Fibroblast of lung (primary cell): ENCODE results near the gene ZNF626. TPM values are rescaled to one million over a fixed set of nuclear protein-coding genes. Genes with fewer than 3 reads are reported as not detected.
A peak's percentile ranks its signal among the peaks of the same experiment; 100 is the strongest.

Experiments
- DNase-seq, 2 donors: peaks; one replicate each; pipeline versions ENCODE4 v3.0.0 to v3.0.0-alpha.2; 2010; ENCODE audit warnings: low read depth in 2 of 2
- H2AFZ ChIP-seq: 2 replicates; pipeline ENCODE4 v1.5.1; 2012; ENCODE audit warnings: low read length, control low read depth, inconsistent platforms
- H3K27ac ChIP-seq: 2 replicates; pipeline ENCODE4 v1.5.1; 2011; ENCODE audit warnings: low read length, control low read depth; ENCODE audit not compliant: insufficient read depth
- H3K27me3 ChIP-seq: 2 replicates; pipeline ENCODE4 v1.5.1; 2011; ENCODE audit warnings: mild to moderate bottlenecking, low read length; ENCODE audit not compliant: control insufficient read depth, insufficient read depth
- H3K36me3 ChIP-seq: 2 replicates; pipeline ENCODE4 v1.5.1; 2011; ENCODE audit warnings: low read length; ENCODE audit not compliant: control insufficient read depth, insufficient read depth
- H3K4me1 ChIP-seq: 2 replicates; pipeline ENCODE4 v1.5.1; 2011; ENCODE audit warnings: low read length; ENCODE audit not compliant: control insufficient read depth, insufficient read depth; ENCODE audit errors: extremely low read depth
- H3K4me2 ChIP-seq: 2 replicates; pipeline ENCODE4 v1.5.1; 2011; ENCODE audit warnings: low read length, control low read depth; ENCODE audit not compliant: insufficient read depth; ENCODE audit errors: extremely low read depth
- H3K4me3 ChIP-seq, 4 experiments: fragments of 200-600 bp in 1 of 4; sonication (generic) in 1 of 4; replicated peaks in 1 of 4; 2 replicates each; pipeline ENCODE4 v1.5.1; 2011 to 2016; ENCODE audit warnings: low read length in 4 of 4, low read depth in 3 of 4, mild to moderate bottlenecking in 3 of 4, control low read depth in 2 of 4, inconsistent platforms in 1 of 4, mixed read lengths in 1 of 4; ENCODE audit not compliant: insufficient read depth in 1 of 4; ENCODE audit errors: control extremely low read depth in 1 of 4
- H3K79me2 ChIP-seq: 2 replicates; pipeline ENCODE4 v1.5.1; 2012; ENCODE audit warnings: mild to moderate bottlenecking, low read length, inconsistent platforms; ENCODE audit not compliant: control insufficient read depth, insufficient read depth
- H3K9ac ChIP-seq: 2 replicates; pipeline ENCODE4 v1.5.1; 2011; ENCODE audit warnings: mild to moderate bottlenecking, low read length, control low read depth; ENCODE audit not compliant: insufficient read depth
- H3K9me3 ChIP-seq: 2 replicates; pipeline ENCODE4 v1.5.1; 2012; ENCODE audit warnings: low read depth, low read length; ENCODE audit not compliant: control insufficient read depth, insufficient read depth
- H4K20me1 ChIP-seq: 2 replicates; pipeline ENCODE4 v1.5.1; 2011; ENCODE audit warnings: low read length; ENCODE audit not compliant: control insufficient read depth, insufficient read depth; ENCODE audit errors: extremely low read depth
- EZH2 ChIP-seq: IDR thresholded peaks from 2 replicates; pipeline ENCODE4 v1.5.1; 2012; ENCODE audit warnings: low read length, control low read depth, mild to moderate bottlenecking; ENCODE audit errors: missing control alignments
- polyA minus RNA-seq: library from RNA; depleted of rRNA, polyadenylated mRNA; stranded (reverse); fragments of >200 nt; gene quantifications from 2 replicates; pipeline ENCODE4 v1.2.3, GENCODE V29; 2011; ENCODE audit warnings: low replicate concordance
- polyA plus RNA-seq, 2 donors: library from polyadenylated mRNA; depleted of rRNA in 1 of 2; stranded (reverse) in 1 of 2; unstranded in 1 of 2; fragments of >200 nt; gene quantifications; 2 replicates each; pipeline ENCODE4 v1.2.1, GENCODE V29; 2011 to 2012; ENCODE audit warnings: missing spikeins in 1 of 2
- total RNA-seq: library from RNA; depleted of rRNA; stranded (reverse); fragments of >200 nt; gene quantifications from 2 replicates; pipeline ENCODE4 v1.2.1, GENCODE V29; 2014
- TF ChIP-seq, protein P1 (sequence below), 2 donors: IDR thresholded peaks in 1 of 2; conservative IDR thresholded peaks in 1 of 2; 1 replicate in 1 of 2; 2 replicates in 1 of 2; pipeline ENCODE4 v1.5.1; 2011 to 2012; ENCODE audit warnings: low read length in 2 of 2, control low read depth in 1 of 2, inconsistent platforms in 1 of 2, low read depth in 1 of 2, mild to moderate bottlenecking in 1 of 2

ZNF626 gene
- total RNA-seq (18.3 and 18.7 TPM in 2 replicates), polyA plus RNA-seq (9.8 and 10.4 TPM in 2 replicates), polyA minus RNA-seq (1.3 and 1.6 TPM in 2 replicates)
- 5.2 and 6.2 TPM in 2 replicates for polyA plus RNA-seq (2012)

DNA sequence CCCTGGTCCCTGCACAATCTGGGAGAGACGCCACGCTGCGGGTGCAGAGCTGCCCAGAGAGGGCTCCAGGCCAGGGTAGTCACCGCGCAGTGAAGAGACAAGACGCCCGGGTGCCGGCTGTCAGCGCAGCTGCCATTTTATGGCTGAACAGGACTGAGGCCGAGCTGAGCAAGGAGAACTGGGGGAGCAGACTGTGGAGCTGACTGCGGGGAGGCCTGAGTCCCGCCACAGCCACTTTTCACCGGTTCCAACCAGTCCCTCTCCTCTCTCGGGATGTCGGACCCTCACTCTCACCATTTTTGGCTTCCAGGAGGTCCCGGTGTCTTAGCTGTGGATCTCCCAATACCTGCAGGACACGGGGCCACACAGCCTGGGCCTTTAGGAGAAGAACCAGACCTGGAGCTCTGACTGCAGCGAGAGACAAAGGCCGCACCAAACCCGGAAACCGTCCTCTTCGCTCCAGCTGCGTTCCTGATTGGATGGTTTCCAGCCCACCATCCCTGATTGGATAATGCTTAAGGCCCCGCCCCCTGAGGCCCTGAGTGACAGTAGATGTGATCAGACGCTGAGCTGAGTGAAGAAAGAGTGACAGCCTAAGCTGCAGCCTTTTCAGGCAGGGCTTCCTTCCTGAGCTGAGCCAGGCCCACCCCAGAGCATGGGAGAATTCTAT is at the start of gene ZNF626:
Gene ZNF626, minus strand, starts transcription at position 422 of the 670 bp plus-strand sequence. Its CDS starts 125 bp downstream, at position 297.
- no peaks in the 10 kb centered on the region for H3K4me1 ChIP-seq
- H4K20me1 ChIP-seq, result no peaks in the 10 kb centered on the region
- TF ChIP-seq, protein P1, sequence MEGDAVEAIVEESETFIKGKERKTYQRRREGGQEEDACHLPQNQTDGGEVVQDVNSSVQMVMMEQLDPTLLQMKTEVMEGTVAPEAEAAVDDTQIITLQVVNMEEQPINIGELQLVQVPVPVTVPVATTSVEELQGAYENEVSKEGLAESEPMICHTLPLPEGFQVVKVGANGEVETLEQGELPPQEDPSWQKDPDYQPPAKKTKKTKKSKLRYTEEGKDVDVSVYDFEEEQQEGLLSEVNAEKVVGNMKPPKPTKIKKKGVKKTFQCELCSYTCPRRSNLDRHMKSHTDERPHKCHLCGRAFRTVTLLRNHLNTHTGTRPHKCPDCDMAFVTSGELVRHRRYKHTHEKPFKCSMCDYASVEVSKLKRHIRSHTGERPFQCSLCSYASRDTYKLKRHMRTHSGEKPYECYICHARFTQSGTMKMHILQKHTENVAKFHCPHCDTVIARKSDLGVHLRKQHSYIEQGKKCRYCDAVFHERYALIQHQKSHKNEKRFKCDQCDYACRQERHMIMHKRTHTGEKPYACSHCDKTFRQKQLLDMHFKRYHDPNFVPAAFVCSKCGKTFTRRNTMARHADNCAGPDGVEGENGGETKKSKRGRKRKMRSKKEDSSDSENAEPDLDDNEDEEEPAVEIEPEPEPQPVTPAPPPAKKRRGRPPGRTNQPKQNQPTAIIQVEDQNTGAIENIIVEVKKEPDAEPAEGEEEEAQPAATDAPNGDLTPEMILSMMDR (conservative IDR thresholded peaks at IDR 0.05 in 1 of 2, IDR thresholded peaks at IDR 0.05 in 1 of 2; ENCODE audit: low read depth in 1 of 2, low read length in 2 of 2), result no peak
- no peak for TF ChIP-seq EZH2
- H3K27me3 ChIP-seq, result no peaks in the 10 kb centered on the region
- peaks cover 2% of the 10 kb centered on the region for H3K36me3 ChIP-seq
- no peaks in the 10 kb centered on the region for H3K9me3 ChIP-seq
- peak within 1 kb of the TSS; percentile 88 for H3K27ac ChIP-seq
- peak; percentile 97 to 99 for DNase-seq
- H3K79me2 ChIP-seq, result peaks cover 28% of the 10 kb centered on the region
- peak within 1 kb of the TSS; percentile 88 for H3K9ac ChIP-seq
- H3K4me3 ChIP-seq, result peak within 1 kb of the TSS; percentile 70 to 88 (median 86)
- peak within 1 kb of the TSS; percentile 94 for H2AFZ ChIP-seq
- H3K4me2 ChIP-seq, result peak within 1 kb of the TSS; percentile 93

DNA sequence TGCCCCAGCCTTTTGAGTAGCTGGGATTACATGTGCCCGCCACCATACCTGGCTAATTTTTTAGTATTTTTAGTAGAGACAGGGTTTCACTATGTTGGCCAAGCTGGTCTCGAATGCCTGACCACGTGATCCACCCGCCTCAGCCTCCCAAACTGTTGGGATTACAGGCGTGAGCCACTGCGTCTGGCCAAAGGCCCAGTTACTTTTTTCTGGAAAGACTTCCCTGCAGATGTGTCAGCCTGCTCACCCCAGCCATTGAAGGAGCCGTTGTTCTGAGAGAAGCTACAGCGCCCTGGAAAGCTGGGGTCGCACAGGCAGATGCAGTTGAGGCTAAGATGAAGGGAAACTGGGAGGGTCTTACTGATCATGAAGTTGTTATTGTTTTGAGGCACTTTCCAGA is 7.9 kb upstream of the ZNF626 start:
- Histone ChIP-seq H3K9me3 (no peaks in the 10 kb centered on the region), H3K27ac (no peak overlapping the region), H3K4me1 (no peaks in the 10 kb centered on the region), H3K79me2 (no peaks in the 10 kb centered on the region), H3K36me3 (no peaks in the 10 kb centered on the region), H3K4me3 (no peak overlapping the region), H4K20me1 (no peaks in the 10 kb centered on the region), H3K9ac (no peak overlapping the region), H3K27me3 (no peaks in the 10 kb centered on the region), H2AFZ (no peak overlapping the region), H3K4me2 (no peak overlapping the region)
- no peak for TF ChIP-seq EZH2
- TF ChIP-seq, protein P1 (conservative IDR thresholded peaks at IDR 0.05 in 1 of 2, IDR thresholded peaks at IDR 0.05 in 1 of 2; ENCODE audit: low read depth in 1 of 2, low read length in 2 of 2), result no peak
- no peak for DNase-seq

DNA sequence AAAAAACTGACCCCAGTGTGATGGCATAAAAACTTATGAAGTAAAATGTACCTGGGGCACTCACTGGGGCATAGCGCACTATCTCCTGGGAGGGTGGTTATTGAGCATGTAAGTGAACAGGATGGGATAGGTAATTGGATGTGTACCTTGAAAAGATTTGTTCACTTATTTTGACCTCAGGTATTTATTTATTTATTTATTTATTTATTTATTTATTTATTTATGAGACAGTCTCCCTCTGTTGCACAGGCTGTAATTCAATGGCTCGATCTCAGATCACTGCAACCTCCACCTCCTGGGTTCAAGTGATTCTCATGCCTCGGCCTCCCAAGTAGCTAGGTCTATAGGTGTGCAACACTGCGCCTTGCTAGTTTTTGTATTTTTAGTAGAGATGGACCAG is 5.9 kb upstream of the ZNF626 start:
- Histone ChIP-seq H3K79me2 (no peaks in the 10 kb centered on the region), H3K36me3 (no peaks in the 10 kb centered on the region), H3K9me3 (no peaks in the 10 kb centered on the region), H3K4me2 (no peak overlapping the region), H3K9ac (no peak overlapping the region), H3K27ac (no peak overlapping the region), H3K4me3 (no peak overlapping the region), H2AFZ (no peak overlapping the region), H3K27me3 (no peaks in the 10 kb centered on the region), H4K20me1 (no peaks in the 10 kb centered on the region), H3K4me1 (no peaks in the 10 kb centered on the region)
- no peak for DNase-seq
- TF ChIP-seq EZH2, result no peak
- TF ChIP-seq, protein P1 (conservative IDR thresholded peaks at IDR 0.05 in 1 of 2, IDR thresholded peaks at IDR 0.05 in 1 of 2; ENCODE audit: low read depth in 1 of 2, low read length in 2 of 2), result no peak
